CD4-positive, CD25-positive, alpha-beta regulatory T cell (primary cell): ENCODE results near the gene ITPKA. TPM values are rescaled to one million over a fixed set of nuclear protein-coding genes. Genes with fewer than 3 reads are reported as not detected.

Experiments used
- polyA plus RNA-seq, 4 donors: library from polyadenylated mRNA; unstranded; fragments of 300-500 nt; fragmentation: Illumina TruSeq; gene quantifications; one replicate each; pipeline ENCODE4 v1.2.3, GENCODE V29; 2021
- total RNA-seq: library from RNA; stranded (reverse); gene quantifications from one replicate; pipeline ENCODE4 v1.2.3, GENCODE V29; 2022

The ITPKA gene
- total and polyA plus RNA-seq, 5 donors from 2014 or later: not detected

Other genes starting within 250 kb of the ITPKA start
- gene OIP5, start 161.3 kb upstream of the ITPKA start, total RNA-seq: 0.96 TPM
- gene OIP5, start 161.3 kb upstream of the ITPKA start, polyA plus RNA-seq: 1 to 10 TPM in 3 of 4 donors, under 1 TPM in 1; 0.94 to 5.0 (median 2.7) TPM
- 24.4 TPM for gene NUSAP1, start 161.0 kb upstream of the ITPKA start, total RNA-seq
- 10 to 100 TPM in 3 of 4 donors, 1 to 10 TPM in 1; 9.9 to 30.8 (median 15.6) TPM for gene NUSAP1, start 161.0 kb upstream of the ITPKA start, polyA plus RNA-seq
- 7.1 TPM for gene NDUFAF1, start 91.4 kb upstream of the ITPKA start, total RNA-seq
- gene NDUFAF1, start 91.4 kb upstream of the ITPKA start, polyA plus RNA-seq: 10 to 100 TPM; 20.7 to 31.4 (median 27.7) TPM
- 51.5 TPM for gene RTF1, start 76.8 kb upstream of the ITPKA start, total RNA-seq
- 10 to 100 TPM; 14.8 to 23.6 (median 18.7) TPM for gene RTF1, start 76.8 kb upstream of the ITPKA start, polyA plus RNA-seq
- gene LTK, start 20.0 kb downstream of the ITPKA start, total RNA-seq: 2.0 TPM
- gene LTK, start 20.0 kb downstream of the ITPKA start, polyA plus RNA-seq: under 1 TPM; 0.17 to 0.59 (median 0.38) TPM
- 29.5 TPM for gene RPAP1, start 50.4 kb downstream of the ITPKA start, total RNA-seq
- gene RPAP1, start 50.4 kb downstream of the ITPKA start, polyA plus RNA-seq: 1 to 10 TPM; 4.7 to 9.1 (median 8.1) TPM
- not detected for gene TYRO3, start 65.3 kb downstream of the ITPKA start, total RNA-seq
- under 1 TPM in 2 of 4 donors, not detected in 2; 0.16 to 0.82 TPM for gene TYRO3, start 65.3 kb downstream of the ITPKA start, polyA plus RNA-seq
- 46.9 TPM for gene MGA, start 166.5 kb downstream of the ITPKA start, total RNA-seq
- gene MGA, start 166.5 kb downstream of the ITPKA start, polyA plus RNA-seq: 10 to 100 TPM; 10.4 to 16.1 (median 15.3) TPM